Lung (tissue), 12 donors: ENCODE data around the gene SCARF2. TPM values are rescaled to one million over a fixed set of nuclear protein-coding genes. Genes with fewer than 3 reads are reported as not detected.
A peak's percentile ranks its signal among the peaks of the same experiment; 100 is the strongest.

Source experiments
- ATAC-seq: fragments of 200-7000 bp; cut with Tn5 transposase; one replicate; pipeline ENCODE4 v1.9.1; 2020; ENCODE audit warnings: moderate number of reproducible peaks; ENCODE audit not compliant: insufficient read depth, low FRiP score
- DNase-seq, 3 donors: peaks; one replicate each; pipeline ENCODE4 v3.0.0-alpha.2; 2013 to 2017
- H3K27ac ChIP-seq, 2 donors: one replicate each; pipeline ENCODE4 v1.5.1; 2013; ENCODE audit warnings: mild to moderate bottlenecking in 2 of 2, moderate library complexity in 2 of 2, control low read depth in 1 of 2, inconsistent platforms in 1 of 2, low read depth in 1 of 2, low read length in 1 of 2
- H3K27me3 ChIP-seq, 3 donors: one replicate each; pipeline ENCODE4 v1.5.1; 2013; ENCODE audit warnings: low read length in 2 of 3; ENCODE audit not compliant: control insufficient read depth in 3 of 3, insufficient read depth in 3 of 3
- H3K36me3 ChIP-seq, 4 donors: one replicate each; pipeline ENCODE4 v1.5.1; 2013; ENCODE audit warnings: low read length in 4 of 4, mild to moderate bottlenecking in 1 of 4, moderate library complexity in 1 of 4; ENCODE audit not compliant: control insufficient read depth in 4 of 4, insufficient read depth in 4 of 4
- H3K4me1 ChIP-seq, 5 donors: one replicate each; pipeline ENCODE4 v1.5.1; 2013; ENCODE audit warnings: low read length in 5 of 5, mild to moderate bottlenecking in 2 of 5, moderate library complexity in 1 of 5; ENCODE audit not compliant: control insufficient read depth in 5 of 5, insufficient read depth in 5 of 5
- H3K4me3 ChIP-seq: one replicate; pipeline ENCODE4 v1.5.1; 2013; ENCODE audit warnings: mild to moderate bottlenecking, control low read depth, moderate library complexity
- H3K9ac ChIP-seq, 2 donors: one replicate each; pipeline ENCODE4 v1.5.1; 2013; ENCODE audit warnings: low read length in 2 of 2, control low read depth in 1 of 2; ENCODE audit not compliant: insufficient read depth in 1 of 2
- H3K9me3 ChIP-seq, 4 donors: one replicate each; pipeline ENCODE4 v1.5.1; 2013; ENCODE audit warnings: low read length in 3 of 4, mild to moderate bottlenecking in 1 of 4, moderate library complexity in 1 of 4; ENCODE audit not compliant: control insufficient read depth in 4 of 4, insufficient read depth in 3 of 4
- CTCF ChIP-seq: IDR thresholded peaks from 2 replicates; pipeline ENCODE4 v1.5.1; 2012; ENCODE audit warnings: mild to moderate bottlenecking; ENCODE audit errors: control extremely low read depth, extremely low read depth
- whole genome bisulfite sequencing, 2 donors: extraction: QIAGEN DNeasy Blood & Tissue Kit; methylation state at CpG; one replicate each; pipeline ENCODE4 v1.1.7; 2013; 5-methylcytosine and 5-hydroxymethylcytosine counted together
- polyA plus RNA-seq, 2 donors: library from polyadenylated mRNA; stranded (reverse); fragments of 200-250 nt; gene quantifications; one replicate each; pipeline ENCODE4 v1.2.1, GENCODE V29; 2013
- total RNA-seq, 2 donors: library from RNA; depleted of rRNA in 1 of 2; stranded (reverse); fragments of >200 nt in 1 of 2; gene quantifications; one replicate each; pipeline ENCODE4 v1.2.1, GENCODE V29; 2014 to 2021
- donor health status: control.
- donor health status: control.
- donor health status: Bipolar disorder and iron deficiency.
- donor health status: healthy.
- donor health status: DM: yes; HTN: yes; CAD: no.

The SCARF2 gene
- total and polyA plus RNA-seq, 4 donors, result 4.7 to 32.9 (median 16.4) TPM

GRCh38 chr22:20398420-20398819, 39.2 kb downstream of the SCARF2 start:
- Histone ChIP-seq H3K36me3 (peaks cover 0 to 15% (median 10%) of the 10 kb centered on the region in 4 donors), H3K4me1 (peaks cover 0 to 33% (median 8%) of the 10 kb centered on the region in 5 donors), H3K9ac (no peak overlapping the region), H3K4me3 (no peak overlapping the region), H3K27me3 (no peaks in the 10 kb centered on the region), H3K27ac (no peak overlapping the region), H3K9me3 (no peaks in the 10 kb centered on the region)
- ATAC-seq (no peak), DNase-seq (no peak)
- TF ChIP-seq CTCF, result no peak
- WGBS, 2 donors, result 96 to 98% methylated on average over 5 of the region's 5 CpGs

- no peak for DNase-seq
- TF ChIP-seq CTCF, result no peak
- H3K36me3 ChIP-seq, result peaks cover 0 to 10% (median 5%) of the 10 kb centered on the region in 4 donors
- no peak for ATAC-seq
- 86 to 87% methylated on average over 2 of the region's 2 CpGs for WGBS, 2 donors
- peaks cover 0 to 36% (median 8%) of the 10 kb centered on the region in 5 donors for H3K4me1 ChIP-seq
- H3K9ac ChIP-seq, result no peak overlapping the region
- H3K4me3 ChIP-seq, result no peak overlapping the region
- no peaks in the 10 kb centered on the region for H3K9me3 ChIP-seq
- H3K27ac ChIP-seq, result no peak overlapping the region
- H3K27me3 ChIP-seq, result no peaks in the 10 kb centered on the region
Measured at GRCh38 chr22:20397498-20397897, 40.1 kb downstream of the SCARF2 start.

- Histone ChIP-seq H3K4me3 (no peak overlapping the region), H3K27me3 (no peaks in the 10 kb centered on the region), H3K9ac (no peak overlapping the region), H3K36me3 (peaks cover 0 to 5% (median 3%) of the 10 kb centered on the region in 4 donors), H3K9me3 (no peaks in the 10 kb centered on the region), H3K4me1 (peaks cover 0 to 36% (median 8%) of the 10 kb centered on the region in 5 donors), H3K27ac (no peak overlapping the region)
- no peak for ATAC-seq
- peak in 2 of 3 donors; percentile 4 to 41 for DNase-seq
- TF ChIP-seq CTCF, result no peak
- 91% methylated on average over 1 of the region's 1 CpG for WGBS, 2 donors
Measured at GRCh38 chr22:20396639-20397038, 41.0 kb downstream of the SCARF2 start.

DNA sequence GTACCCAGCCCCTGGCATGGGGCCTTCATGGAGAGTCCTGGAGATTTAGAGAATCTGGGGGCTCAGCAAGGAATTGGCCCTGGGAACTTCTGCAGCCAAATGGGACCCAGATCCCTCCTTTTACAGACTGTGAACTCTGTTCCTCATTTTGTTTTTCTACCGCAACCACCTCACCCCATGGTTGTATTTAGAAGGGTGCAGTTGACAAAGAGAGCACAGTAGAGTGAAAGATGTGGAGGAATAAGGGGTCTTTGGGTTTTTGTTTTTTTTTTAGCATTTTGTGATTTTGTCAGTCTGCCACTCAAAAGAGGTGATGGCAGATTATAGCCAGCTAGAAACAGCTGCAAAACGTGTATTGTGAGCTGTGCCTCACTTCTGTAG, 41.7 kb downstream of the SCARF2 start:
- Histone ChIP-seq H3K36me3 (peaks cover 0 to 3% (median 0%) of the 10 kb centered on the region in 4 donors), H3K9ac (no peak overlapping the region), H3K4me3 (no peak overlapping the region), H3K4me1 (peaks cover 0 to 36% (median 8%) of the 10 kb centered on the region in 5 donors), H3K9me3 (no peaks in the 10 kb centered on the region), H3K27ac (no peak overlapping the region), H3K27me3 (no peaks in the 10 kb centered on the region)
- TF ChIP-seq CTCF, result no peak
- 32 to 48% methylated on average over 2 of the region's 2 CpGs for WGBS, 2 donors
- DNase-seq (peak in 1 of 3 donors; percentile 7), ATAC-seq (no peak)
